Activated CD8-positive, alpha-beta T cell treated with anti-CD3 and anti-CD28 coated beads for 36 hours (primary cell): ENCODE data around the gene ABCC11. TPM values are rescaled to one million over a fixed set of nuclear protein-coding genes. Genes with fewer than 3 reads are reported as not detected.

Experiments used
- ATAC-seq: fragments of 200-7000 bp; cut with Tn5 transposase; one replicate; pipeline ENCODE4 v1.10.0; 2021; ENCODE audit warnings: mild to moderate bottlenecking, moderate library complexity
- CTCF ChIA-PET: fragments of 350-600 bp; sonication (Branson Sonifier 250); formaldehyde crosslinking; loops from one replicate; lab custom pipeline; 2021; ENCODE audit warnings: antibody characterized with exemption; lab: Charles Lee
- POLR2A ChIA-PET: fragments of 350-600 bp; sonication (Branson Sonifier 250); formaldehyde crosslinking; loops from one replicate; lab custom pipeline; 2021; ENCODE audit warnings: antibody characterized with exemption; lab: Charles Lee
- DNase-seq: peaks from one replicate; pipeline ENCODE4 v3.0.0-alpha.2; 2020
- H3K27ac Mint-ChIP-seq: one replicate; pipeline ENCODE4 v1.8.0; 2021; ENCODE audit warnings: mild to moderate bottlenecking, mixed read lengths
- H3K27me3 Mint-ChIP-seq: one replicate; pipeline ENCODE4 v1.8.0; 2021; ENCODE audit warnings: mixed read lengths
- H3K36me3 Mint-ChIP-seq: one replicate; pipeline ENCODE4 v1.8.0; 2021; ENCODE audit warnings: low read depth, mixed read lengths
- H3K4me1 Mint-ChIP-seq: one replicate; pipeline ENCODE4 v1.8.0; 2021; ENCODE audit warnings: low read depth, mixed read lengths
- H3K4me3 Mint-ChIP-seq: one replicate; pipeline ENCODE4 v1.8.0; 2021; ENCODE audit warnings: mild to moderate bottlenecking, moderate library complexity, mixed read lengths
- H3K9me3 Mint-ChIP-seq: one replicate; pipeline ENCODE4 v1.8.0; 2021; ENCODE audit warnings: mixed read lengths
- intact Hi-C: fragments of 100-400 bp; cut with micrococcal nuclease; formaldehyde crosslinking; loops from one replicate; pipeline ENCODE4 v1.10.0; 2022
- total RNA-seq, 2 experiments: library from RNA; stranded (reverse); gene quantifications; one replicate each; pipeline ENCODE4 v1.2.3, GENCODE V29; 2021
- TF ChIP-seq, protein P1 (sequence below): fragments of 200-600 bp; IDR thresholded peaks from one replicate; pipeline ENCODE4 v1.8.0; 2022; ENCODE audit warnings: antibody characterized with exemption, mild to moderate bottlenecking

The ABCC11 gene
- total RNA-seq, 2 experiments from 2014 or later = 0.16 to 0.54 TPM

DNA sequence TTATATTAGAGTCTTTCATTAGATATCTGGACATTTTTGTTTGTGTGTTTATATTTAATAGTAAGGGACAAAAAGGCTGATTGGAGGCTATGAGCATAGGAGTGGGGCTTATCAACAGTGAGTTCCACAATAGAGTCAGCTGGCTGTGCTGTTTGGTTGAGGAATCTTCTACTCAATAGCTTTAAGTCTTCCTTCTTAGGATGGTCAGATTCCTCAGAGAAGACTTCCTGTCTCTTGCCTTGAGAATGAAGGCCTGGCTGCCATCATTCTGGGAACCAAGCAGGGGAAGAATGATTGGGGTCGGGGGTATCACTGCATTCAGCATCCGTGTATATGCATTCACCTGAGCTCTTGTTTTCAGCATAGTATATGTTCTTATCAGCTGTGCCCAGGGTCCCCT is 31.9 kb upstream of the ABCC11 start:
- no peak overlapping the region for H3K27ac Mint-ChIP-seq
- H3K36me3 Mint-ChIP-seq = peaks cover 25% of the 10 kb centered on the region
- ATAC-seq (no peak), DNase-seq (no peak)
- no peaks in the 10 kb centered on the region for H3K27me3 Mint-ChIP-seq
- H3K4me3 Mint-ChIP-seq = no peak overlapping the region
- POLR2A ChIA-PET = no interaction called here
- intact Hi-C loops = no loop called here
- H3K4me1 Mint-ChIP-seq = peaks cover 7% of the 10 kb centered on the region
- TF ChIP-seq, protein P1, sequence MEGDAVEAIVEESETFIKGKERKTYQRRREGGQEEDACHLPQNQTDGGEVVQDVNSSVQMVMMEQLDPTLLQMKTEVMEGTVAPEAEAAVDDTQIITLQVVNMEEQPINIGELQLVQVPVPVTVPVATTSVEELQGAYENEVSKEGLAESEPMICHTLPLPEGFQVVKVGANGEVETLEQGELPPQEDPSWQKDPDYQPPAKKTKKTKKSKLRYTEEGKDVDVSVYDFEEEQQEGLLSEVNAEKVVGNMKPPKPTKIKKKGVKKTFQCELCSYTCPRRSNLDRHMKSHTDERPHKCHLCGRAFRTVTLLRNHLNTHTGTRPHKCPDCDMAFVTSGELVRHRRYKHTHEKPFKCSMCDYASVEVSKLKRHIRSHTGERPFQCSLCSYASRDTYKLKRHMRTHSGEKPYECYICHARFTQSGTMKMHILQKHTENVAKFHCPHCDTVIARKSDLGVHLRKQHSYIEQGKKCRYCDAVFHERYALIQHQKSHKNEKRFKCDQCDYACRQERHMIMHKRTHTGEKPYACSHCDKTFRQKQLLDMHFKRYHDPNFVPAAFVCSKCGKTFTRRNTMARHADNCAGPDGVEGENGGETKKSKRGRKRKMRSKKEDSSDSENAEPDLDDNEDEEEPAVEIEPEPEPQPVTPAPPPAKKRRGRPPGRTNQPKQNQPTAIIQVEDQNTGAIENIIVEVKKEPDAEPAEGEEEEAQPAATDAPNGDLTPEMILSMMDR = no peak
- CTCF ChIA-PET = no interaction called here
- H3K9me3 Mint-ChIP-seq = no peaks in the 10 kb centered on the region

- ChIA-PET POLR2A (interaction anchor here (0.7 kb wide), 1 partner anchor 297 kb away, joined by 4 read pairs; no protein-coding TSS in a partner anchor), CTCF (no interaction called here)
- no peaks in the 10 kb centered on the region for H3K9me3 Mint-ChIP-seq
- H3K27ac Mint-ChIP-seq = no peak overlapping the region
- DNase-seq = no peak
- intact Hi-C loops = no loop called here
- H3K4me1 Mint-ChIP-seq = peaks cover 6% of the 10 kb centered on the region
- TF ChIP-seq, protein P1 = no peak
- no peaks in the 10 kb centered on the region for H3K27me3 Mint-ChIP-seq
- no peak overlapping the region for H3K4me3 Mint-ChIP-seq
- H3K36me3 Mint-ChIP-seq = peaks cover 24% of the 10 kb centered on the region
- no peak for ATAC-seq
Observed at GRCh38 chr16:48277158-48277557, 29.8 kb upstream of the ABCC11 start.

- ChIA-PET POLR2A (no interaction called here), CTCF (no interaction called here)
- H3K4me1 Mint-ChIP-seq = peaks cover 6% of the 10 kb centered on the region
- no peak overlapping the region for H3K4me3 Mint-ChIP-seq
- peaks cover 27% of the 10 kb centered on the region for H3K36me3 Mint-ChIP-seq
- no peaks in the 10 kb centered on the region for H3K9me3 Mint-ChIP-seq
- intact Hi-C loops = no loop called here
- ATAC-seq (no peak), DNase-seq (no peak)
- TF ChIP-seq, protein P1 = no peak
- no peaks in the 10 kb centered on the region for H3K27me3 Mint-ChIP-seq
- H3K27ac Mint-ChIP-seq = no peak overlapping the region
Observed at GRCh38 chr16:48276102-48276501, 28.8 kb upstream of the ABCC11 start.

GRCh38 chr16:48274476-48274875 is 27.1 kb upstream of the ABCC11 start:
- Mint-ChIP-seq H3K4me1 (peaks cover 5% of the 10 kb centered on the region), H3K9me3 (no peaks in the 10 kb centered on the region), H3K36me3 (peaks cover 28% of the 10 kb centered on the region), H3K27me3 (no peaks in the 10 kb centered on the region), H3K4me3 (no peak overlapping the region), H3K27ac (no peak overlapping the region)
- ATAC-seq = no peak
- TF ChIP-seq, protein P1 = no peak
- POLR2A ChIA-PET = interaction anchor here (1.0 kb wide), 1 partner anchor 67 kb away, joined by 4 read pairs; no protein-coding TSS in a partner anchor
- CTCF ChIA-PET = no interaction called here
- no peak for DNase-seq
- intact Hi-C loops = no loop called here

- ATAC-seq (no peak), DNase-seq (no peak)
- Mint-ChIP-seq H3K9me3 (no peaks in the 10 kb centered on the region), H3K27me3 (no peaks in the 10 kb centered on the region), H3K27ac (no peak overlapping the region), H3K36me3 (peaks cover 24% of the 10 kb centered on the region), H3K4me3 (no peak overlapping the region), H3K4me1 (peaks cover 4% of the 10 kb centered on the region)
- POLR2A ChIA-PET = no interaction called here
- CTCF ChIA-PET = no interaction called here
- intact Hi-C loops = no loop called here
- TF ChIP-seq, protein P1 = no peak
Observed at GRCh38 chr16:48272837-48273421, 25.6 kb upstream of the ABCC11 start.
